Gastroesophageal sphincter (tissue), 3 donors: ENCODE results near the gene RFT1.

Experiments
- CTCF ChIP-seq, 4 experiments: fragments of 200-600 bp in 2 of 4; fragments of 450-650 bp in 2 of 4; sonication (generic) in 1 of 4; IDR thresholded peaks; one replicate each; pipeline ENCODE4 v1.5.1; 2017 to 2019; ENCODE audit warnings: antibody characterized with exemption in 4 of 4, mild to moderate bottlenecking in 2 of 4, moderate library complexity in 2 of 4
- EP300 ChIP-seq: sonication (generic); formaldehyde crosslinking; IDR thresholded peaks from one replicate; pipeline ENCODE4 v1.6.1; 2017; ENCODE audit warnings: antibody characterized with exemption, mild to moderate bottlenecking
- POLR2A ChIP-seq, 2 donors: fragments of 450-650 bp; IDR thresholded peaks; one replicate each; pipeline ENCODE4 v1.6.1; 2017; ENCODE audit warnings: antibody characterized with exemption in 2 of 2, mild to moderate bottlenecking in 2 of 2, moderate library complexity in 1 of 2
- POLR2AphosphoS5 ChIP-seq: sonication (generic); formaldehyde crosslinking; IDR thresholded peaks from one replicate; pipeline ENCODE4 v1.6.1; 2017; ENCODE audit warnings: antibody characterized with exemption

- TF ChIP-seq CTCF (IDR thresholded peaks at IDR 0.05) (no peak), POLR2A (IDR thresholded peaks at IDR 0.05) (no peak), EP300 (no peak), POLR2AphosphoS5 (no peak)
Measured at GRCh38 chr3:53114412-53115074, 15.7 kb downstream of the RFT1 start.
